Activated T-helper 1 cell treated with Interleukin-2 at 50 U/mL for 16 hours (primary cell): ENCODE measurements around the gene AKAP7.
"Not testable (repeated sequence)": the region's sequence is repeated elsewhere in the genome, so short reads cannot be mapped to it uniquely, and the experiment has no call there.

Experiments
- DNase-seq: peaks from one replicate; pipeline ENCODE4 v3.0.0-alpha.2; 2020; ENCODE audit warnings: low read depth

AKAP7 gene

GRCh38 chr6:131300826-131301225 lies 165.6 kb downstream of the AKAP7 start:
- DNase-seq = not testable (repeated sequence)

- DNase-seq = no peak
Measured at GRCh38 chr6:131303338-131303930, 168.2 kb downstream of the AKAP7 start.

GRCh38 chr6:131305037-131305850 lies 170.0 kb downstream of the AKAP7 start:
- DNase-seq = no peak

- DNase-seq = no peak
Measured at GRCh38 chr6:131309437-131309836, 174.2 kb downstream of the AKAP7 start.

- no peak for DNase-seq
Measured at GRCh38 chr6:131314838-131315237, 179.6 kb downstream of the AKAP7 start.

GRCh38 chr6:131316654-131317053 lies 181.4 kb downstream of the AKAP7 start:
- no peak for DNase-seq

- no peak for DNase-seq
Measured at GRCh38 chr6:131317516-131317915, 182.2 kb downstream of the AKAP7 start.

- no peak for DNase-seq
Measured at GRCh38 chr6:131321589-131321988, 186.3 kb downstream of the AKAP7 start.

GRCh38 chr6:131322125-131322524 lies 186.9 kb downstream of the AKAP7 start:
- no peak for DNase-seq

- DNase-seq = not testable (repeated sequence)
Measured at GRCh38 chr6:131325669-131326068, 190.4 kb downstream of the AKAP7 start.

GRCh38 chr6:131328727-131329126 lies 193.5 kb downstream of the AKAP7 start:
- DNase-seq = not testable (repeated sequence)

- no peak for DNase-seq
Measured at GRCh38 chr6:131331151-131331550, 195.9 kb downstream of the AKAP7 start.

GRCh38 chr6:131331873-131332781 lies 196.9 kb downstream of the AKAP7 start:
- DNase-seq = no peak
